ENCODE data around the gene GOLT1A. TPM values are rescaled to one million over a fixed set of nuclear protein-coding genes. Genes with fewer than 3 reads are reported as not detected.

The GOLT1A gene
- polyA plus RNA-seq, 1 donor from 2014 or later = not detected

DNA sequence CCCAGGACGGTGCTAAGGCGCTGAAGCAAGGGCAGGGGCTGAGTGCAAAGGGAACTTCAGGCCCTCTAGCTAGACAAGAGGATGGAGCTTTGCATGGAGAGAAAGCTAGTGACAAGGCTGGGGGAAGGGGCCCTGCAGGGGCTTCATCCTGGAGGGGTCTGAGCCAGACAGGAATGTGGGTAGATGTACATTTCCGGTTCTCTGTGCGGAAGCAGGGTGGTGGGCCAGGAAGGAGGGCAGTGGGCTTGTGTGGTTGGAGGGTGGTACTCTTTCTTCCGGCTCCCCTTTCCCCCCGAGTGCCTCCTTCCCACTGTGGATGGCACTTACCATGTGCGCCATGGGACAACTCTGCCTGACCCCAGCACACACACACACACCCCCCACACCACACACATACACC is 19.0 kb downstream of the GOLT1A start:
- no peaks in the 10 kb centered on the region for H3K27me3 ChIP-seq (ENCODE audit: insufficient read depth, low read depth, low read length)
- no peak overlapping the region for H3K27ac ChIP-seq (ENCODE audit: low read length)
- H2AFZ ChIP-seq (ENCODE audit: low read depth, low read length) = no peak overlapping the region
- H3K9ac ChIP-seq (ENCODE audit: low read length) = no peak overlapping the region
- no peak overlapping the region for H3K4me2 ChIP-seq (ENCODE audit: low read length)
- no peaks in the 10 kb centered on the region for H4K20me1 ChIP-seq (ENCODE audit: insufficient read depth)
- no peaks in the 10 kb centered on the region for H3K9me3 ChIP-seq (ENCODE audit: low read length)
- no peaks in the 10 kb centered on the region for H3K79me2 ChIP-seq (replicated peaks; ENCODE audit: insufficient read depth, low read length)
- H3K9me2 ChIP-seq (ENCODE audit: insufficient read depth, low read length) = no peaks in the 10 kb centered on the region
- TF ChIP-seq MXI1 (conservative IDR thresholded peaks at IDR 0.05; ENCODE audit: poor library complexity, severe bottlenecking) (no peak), EZH2 (IDR thresholded peaks at IDR 0.05; ENCODE audit: borderline replicate concordance, insufficient read depth, low read length, poor library complexity, severe bottlenecking) (no peak), SMC3 (conservative IDR thresholded peaks at IDR 0.05; ENCODE audit: poor library complexity) (no peak), EP300 (conservative IDR thresholded peaks at IDR 0.05; ENCODE audit: poor library complexity, severe bottlenecking) (no peak), TAF1 (IDR thresholded peaks at IDR 0.05; ENCODE audit: low read depth) (no peak), POLR2AphosphoS5 (IDR thresholded peaks at IDR 0.05) (no peak), RAD21 (conservative IDR thresholded peaks at IDR 0.05) (no peak)
- TF ChIP-seq, protein P1, sequence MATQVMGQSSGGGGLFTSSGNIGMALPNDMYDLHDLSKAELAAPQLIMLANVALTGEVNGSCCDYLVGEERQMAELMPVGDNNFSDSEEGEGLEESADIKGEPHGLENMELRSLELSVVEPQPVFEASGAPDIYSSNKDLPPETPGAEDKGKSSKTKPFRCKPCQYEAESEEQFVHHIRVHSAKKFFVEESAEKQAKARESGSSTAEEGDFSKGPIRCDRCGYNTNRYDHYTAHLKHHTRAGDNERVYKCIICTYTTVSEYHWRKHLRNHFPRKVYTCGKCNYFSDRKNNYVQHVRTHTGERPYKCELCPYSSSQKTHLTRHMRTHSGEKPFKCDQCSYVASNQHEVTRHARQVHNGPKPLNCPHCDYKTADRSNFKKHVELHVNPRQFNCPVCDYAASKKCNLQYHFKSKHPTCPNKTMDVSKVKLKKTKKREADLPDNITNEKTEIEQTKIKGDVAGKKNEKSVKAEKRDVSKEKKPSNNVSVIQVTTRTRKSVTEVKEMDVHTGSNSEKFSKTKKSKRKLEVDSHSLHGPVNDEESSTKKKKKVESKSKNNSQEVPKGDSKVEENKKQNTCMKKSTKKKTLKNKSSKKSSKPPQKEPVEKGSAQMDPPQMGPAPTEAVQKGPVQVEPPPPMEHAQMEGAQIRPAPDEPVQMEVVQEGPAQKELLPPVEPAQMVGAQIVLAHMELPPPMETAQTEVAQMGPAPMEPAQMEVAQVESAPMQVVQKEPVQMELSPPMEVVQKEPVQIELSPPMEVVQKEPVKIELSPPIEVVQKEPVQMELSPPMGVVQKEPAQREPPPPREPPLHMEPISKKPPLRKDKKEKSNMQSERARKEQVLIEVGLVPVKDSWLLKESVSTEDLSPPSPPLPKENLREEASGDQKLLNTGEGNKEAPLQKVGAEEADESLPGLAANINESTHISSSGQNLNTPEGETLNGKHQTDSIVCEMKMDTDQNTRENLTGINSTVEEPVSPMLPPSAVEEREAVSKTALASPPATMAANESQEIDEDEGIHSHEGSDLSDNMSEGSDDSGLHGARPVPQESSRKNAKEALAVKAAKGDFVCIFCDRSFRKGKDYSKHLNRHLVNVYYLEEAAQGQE (IDR thresholded peaks at IDR 0.05; ENCODE audit: borderline replicate concordance) = no peak
- TF ChIP-seq, protein P2, sequence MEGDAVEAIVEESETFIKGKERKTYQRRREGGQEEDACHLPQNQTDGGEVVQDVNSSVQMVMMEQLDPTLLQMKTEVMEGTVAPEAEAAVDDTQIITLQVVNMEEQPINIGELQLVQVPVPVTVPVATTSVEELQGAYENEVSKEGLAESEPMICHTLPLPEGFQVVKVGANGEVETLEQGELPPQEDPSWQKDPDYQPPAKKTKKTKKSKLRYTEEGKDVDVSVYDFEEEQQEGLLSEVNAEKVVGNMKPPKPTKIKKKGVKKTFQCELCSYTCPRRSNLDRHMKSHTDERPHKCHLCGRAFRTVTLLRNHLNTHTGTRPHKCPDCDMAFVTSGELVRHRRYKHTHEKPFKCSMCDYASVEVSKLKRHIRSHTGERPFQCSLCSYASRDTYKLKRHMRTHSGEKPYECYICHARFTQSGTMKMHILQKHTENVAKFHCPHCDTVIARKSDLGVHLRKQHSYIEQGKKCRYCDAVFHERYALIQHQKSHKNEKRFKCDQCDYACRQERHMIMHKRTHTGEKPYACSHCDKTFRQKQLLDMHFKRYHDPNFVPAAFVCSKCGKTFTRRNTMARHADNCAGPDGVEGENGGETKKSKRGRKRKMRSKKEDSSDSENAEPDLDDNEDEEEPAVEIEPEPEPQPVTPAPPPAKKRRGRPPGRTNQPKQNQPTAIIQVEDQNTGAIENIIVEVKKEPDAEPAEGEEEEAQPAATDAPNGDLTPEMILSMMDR (IDR thresholded peaks at IDR 0.05; ENCODE audit: poor library complexity, severe bottlenecking) = no peak
- no peak overlapping the region for H3K4me3 ChIP-seq (ENCODE audit: low read length)
- H3K36me3 ChIP-seq (ENCODE audit: insufficient read depth, low read length) = no peaks in the 10 kb centered on the region
- H3F3A ChIP-seq (ENCODE audit: insufficient read depth, low read length, poor library complexity, severe bottlenecking) = peaks cover under 1% of the 10 kb centered on the region

DNA sequence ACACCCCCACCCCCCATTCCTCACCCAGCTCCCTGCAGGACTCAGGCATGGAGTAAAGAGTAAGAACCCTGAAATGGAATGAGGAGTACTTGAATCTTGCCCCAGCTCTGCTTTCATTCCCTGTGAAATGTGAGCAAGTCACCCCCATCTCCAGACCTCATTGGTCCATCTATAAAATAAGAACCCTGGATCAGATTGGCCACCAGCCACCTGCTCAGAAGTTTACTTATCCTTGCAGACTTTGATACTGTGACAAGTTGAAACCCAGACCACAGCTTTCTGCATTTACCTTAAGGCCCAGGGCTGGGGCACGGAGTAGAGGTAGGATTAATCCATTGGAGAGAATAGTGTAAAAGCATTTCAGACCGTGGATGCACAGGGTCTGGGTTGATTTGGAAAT is 19.7 kb downstream of the GOLT1A start:
- H3F3A ChIP-seq (ENCODE audit: insufficient read depth, low read length, poor library complexity, severe bottlenecking) = peaks cover 5% of the 10 kb centered on the region
- H4K20me1 ChIP-seq (ENCODE audit: insufficient read depth) = no peaks in the 10 kb centered on the region
- H3K9me3 ChIP-seq (ENCODE audit: low read length) = no peaks in the 10 kb centered on the region
- no peak overlapping the region for H3K27ac ChIP-seq (ENCODE audit: low read length)
- TF ChIP-seq MXI1 (conservative IDR thresholded peaks at IDR 0.05; ENCODE audit: poor library complexity, severe bottlenecking) (no peak), SMC3 (conservative IDR thresholded peaks at IDR 0.05; ENCODE audit: poor library complexity) (no peak), TAF1 (IDR thresholded peaks at IDR 0.05; ENCODE audit: low read depth) (no peak), POLR2AphosphoS5 (IDR thresholded peaks at IDR 0.05) (no peak), RAD21 (conservative IDR thresholded peaks at IDR 0.05) (no peak), EP300 (conservative IDR thresholded peaks at IDR 0.05; ENCODE audit: poor library complexity, severe bottlenecking) (no peak), EZH2 (IDR thresholded peaks at IDR 0.05; ENCODE audit: borderline replicate concordance, insufficient read depth, low read length, poor library complexity, severe bottlenecking) (no peak)
- TF ChIP-seq, protein P1 (IDR thresholded peaks at IDR 0.05; ENCODE audit: borderline replicate concordance) = no peak
- TF ChIP-seq, protein P2 (IDR thresholded peaks at IDR 0.05; ENCODE audit: poor library complexity, severe bottlenecking) = no peak
- H3K4me2 ChIP-seq (ENCODE audit: low read length) = no peak overlapping the region
- no peaks in the 10 kb centered on the region for H3K79me2 ChIP-seq (replicated peaks; ENCODE audit: insufficient read depth, low read length)
- no peaks in the 10 kb centered on the region for H3K36me3 ChIP-seq (ENCODE audit: insufficient read depth, low read length)
- no peaks in the 10 kb centered on the region for H3K9me2 ChIP-seq (ENCODE audit: insufficient read depth, low read length)
- H2AFZ ChIP-seq (ENCODE audit: low read depth, low read length) = no peak overlapping the region
- no peak overlapping the region for H3K9ac ChIP-seq (ENCODE audit: low read length)
- no peak overlapping the region for H3K4me3 ChIP-seq (ENCODE audit: low read length)
- H3K27me3 ChIP-seq (ENCODE audit: insufficient read depth, low read depth, low read length) = no peaks in the 10 kb centered on the region

Data from neural cell (in vitro differentiated cells).